HL-60 (cell line): ENCODE measurements around the gene MYCBP2.

ENCODE experiments used
- GABPA ChIP-seq: IDR thresholded peaks from 2 replicates; pipeline ENCODE4 v1.6.1; 2012; ENCODE audit warnings: low read depth
- POLR2AphosphoS5 ChIP-seq: IDR thresholded peaks from 2 replicates; pipeline ENCODE4 v1.6.1; 2012; ENCODE audit warnings: low read depth
- TF ChIP-seq, protein P1 (sequence below): IDR thresholded peaks from one replicate; pipeline ENCODE4 v1.5.1; 2011; ENCODE audit warnings: low read length, control low read depth, inconsistent platforms; ENCODE audit not compliant: insufficient read depth
- TF ChIP-seq, protein P2 (sequence below): IDR thresholded peaks from 2 replicates; pipeline ENCODE4 v1.6.1; 2012; ENCODE audit warnings: low read depth; ENCODE audit not compliant: insufficient replicate concordance

DNA sequence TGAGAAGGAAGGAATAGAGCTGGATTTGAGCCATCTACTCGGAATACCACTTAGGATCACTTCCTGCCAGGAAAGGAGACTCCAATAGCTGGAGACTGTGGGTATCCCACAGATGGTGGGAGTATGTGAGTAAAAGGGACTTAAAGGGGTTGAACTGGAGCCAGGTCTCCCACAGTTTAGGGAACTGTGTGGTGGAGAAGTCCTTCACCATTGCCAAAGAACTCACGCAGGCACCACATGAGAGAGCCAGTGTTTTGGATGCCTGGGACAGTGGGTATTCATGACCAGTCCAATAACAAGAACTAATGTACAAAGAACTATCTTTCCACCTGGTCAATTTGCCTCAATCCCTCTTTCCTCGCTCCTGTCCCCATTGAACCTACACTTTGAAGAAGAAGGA, 24.4 kb upstream of the MYCBP2 start:
- TF ChIP-seq, protein P1, sequence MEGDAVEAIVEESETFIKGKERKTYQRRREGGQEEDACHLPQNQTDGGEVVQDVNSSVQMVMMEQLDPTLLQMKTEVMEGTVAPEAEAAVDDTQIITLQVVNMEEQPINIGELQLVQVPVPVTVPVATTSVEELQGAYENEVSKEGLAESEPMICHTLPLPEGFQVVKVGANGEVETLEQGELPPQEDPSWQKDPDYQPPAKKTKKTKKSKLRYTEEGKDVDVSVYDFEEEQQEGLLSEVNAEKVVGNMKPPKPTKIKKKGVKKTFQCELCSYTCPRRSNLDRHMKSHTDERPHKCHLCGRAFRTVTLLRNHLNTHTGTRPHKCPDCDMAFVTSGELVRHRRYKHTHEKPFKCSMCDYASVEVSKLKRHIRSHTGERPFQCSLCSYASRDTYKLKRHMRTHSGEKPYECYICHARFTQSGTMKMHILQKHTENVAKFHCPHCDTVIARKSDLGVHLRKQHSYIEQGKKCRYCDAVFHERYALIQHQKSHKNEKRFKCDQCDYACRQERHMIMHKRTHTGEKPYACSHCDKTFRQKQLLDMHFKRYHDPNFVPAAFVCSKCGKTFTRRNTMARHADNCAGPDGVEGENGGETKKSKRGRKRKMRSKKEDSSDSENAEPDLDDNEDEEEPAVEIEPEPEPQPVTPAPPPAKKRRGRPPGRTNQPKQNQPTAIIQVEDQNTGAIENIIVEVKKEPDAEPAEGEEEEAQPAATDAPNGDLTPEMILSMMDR, result no peak
- TF ChIP-seq POLR2AphosphoS5 (no peak), GABPA (no peak)
- TF ChIP-seq, protein P2, sequence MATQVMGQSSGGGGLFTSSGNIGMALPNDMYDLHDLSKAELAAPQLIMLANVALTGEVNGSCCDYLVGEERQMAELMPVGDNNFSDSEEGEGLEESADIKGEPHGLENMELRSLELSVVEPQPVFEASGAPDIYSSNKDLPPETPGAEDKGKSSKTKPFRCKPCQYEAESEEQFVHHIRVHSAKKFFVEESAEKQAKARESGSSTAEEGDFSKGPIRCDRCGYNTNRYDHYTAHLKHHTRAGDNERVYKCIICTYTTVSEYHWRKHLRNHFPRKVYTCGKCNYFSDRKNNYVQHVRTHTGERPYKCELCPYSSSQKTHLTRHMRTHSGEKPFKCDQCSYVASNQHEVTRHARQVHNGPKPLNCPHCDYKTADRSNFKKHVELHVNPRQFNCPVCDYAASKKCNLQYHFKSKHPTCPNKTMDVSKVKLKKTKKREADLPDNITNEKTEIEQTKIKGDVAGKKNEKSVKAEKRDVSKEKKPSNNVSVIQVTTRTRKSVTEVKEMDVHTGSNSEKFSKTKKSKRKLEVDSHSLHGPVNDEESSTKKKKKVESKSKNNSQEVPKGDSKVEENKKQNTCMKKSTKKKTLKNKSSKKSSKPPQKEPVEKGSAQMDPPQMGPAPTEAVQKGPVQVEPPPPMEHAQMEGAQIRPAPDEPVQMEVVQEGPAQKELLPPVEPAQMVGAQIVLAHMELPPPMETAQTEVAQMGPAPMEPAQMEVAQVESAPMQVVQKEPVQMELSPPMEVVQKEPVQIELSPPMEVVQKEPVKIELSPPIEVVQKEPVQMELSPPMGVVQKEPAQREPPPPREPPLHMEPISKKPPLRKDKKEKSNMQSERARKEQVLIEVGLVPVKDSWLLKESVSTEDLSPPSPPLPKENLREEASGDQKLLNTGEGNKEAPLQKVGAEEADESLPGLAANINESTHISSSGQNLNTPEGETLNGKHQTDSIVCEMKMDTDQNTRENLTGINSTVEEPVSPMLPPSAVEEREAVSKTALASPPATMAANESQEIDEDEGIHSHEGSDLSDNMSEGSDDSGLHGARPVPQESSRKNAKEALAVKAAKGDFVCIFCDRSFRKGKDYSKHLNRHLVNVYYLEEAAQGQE, result no peak
